ENCODE results near the gene GRIP2. TPM values are rescaled to one million over a fixed set of nuclear protein-coding genes. Genes with fewer than 3 reads are reported as not detected.

GRIP2 gene
- total and polyA plus RNA-seq, 2 donors = 0.91 to 6.9 TPM

DNA sequence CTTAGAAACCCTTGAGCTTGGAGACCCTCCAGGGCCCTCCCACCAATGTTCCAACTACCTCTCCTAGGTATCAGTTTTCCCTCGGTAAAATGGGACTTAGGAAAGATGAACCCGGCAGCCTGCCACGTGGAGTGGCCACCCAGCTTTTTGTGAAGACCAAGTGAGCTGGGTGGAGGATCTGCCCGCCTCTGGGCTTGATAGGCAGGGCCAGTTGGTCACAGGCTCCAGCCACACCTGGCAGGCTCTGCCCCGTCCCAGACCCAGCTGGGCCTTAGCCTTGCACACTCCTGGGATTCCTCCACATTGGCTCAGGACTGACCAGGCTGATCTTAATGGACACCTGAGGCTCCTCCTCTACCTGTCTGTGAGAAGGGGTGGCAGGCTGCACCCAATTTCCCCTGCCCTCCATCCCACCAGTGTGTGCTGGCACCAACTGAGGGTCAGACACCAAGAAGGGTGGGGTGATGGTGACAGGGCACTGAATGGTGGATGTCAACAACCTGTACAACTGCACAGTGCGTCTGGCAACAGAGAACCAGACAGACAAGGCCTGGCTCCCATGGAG lies 761 bp upstream of the GRIP2 start:
- H3K36me3 ChIP-seq (ENCODE audit: insufficient read depth) = no peaks in the 10 kb centered on the region
- no peak overlapping the region for H3K27ac ChIP-seq (ENCODE audit: low read depth)
- no peak for DNase-seq (ENCODE audit: extremely low spot score)
- H3K4me1 ChIP-seq (ENCODE audit: insufficient read depth) = no peaks in the 10 kb centered on the region
- WGBS = 85% methylated on average over 6 of the region's 6 CpGs
- H3K4me3 ChIP-seq (ENCODE audit: low read depth, low read length) = no peak overlapping the region

DNA sequence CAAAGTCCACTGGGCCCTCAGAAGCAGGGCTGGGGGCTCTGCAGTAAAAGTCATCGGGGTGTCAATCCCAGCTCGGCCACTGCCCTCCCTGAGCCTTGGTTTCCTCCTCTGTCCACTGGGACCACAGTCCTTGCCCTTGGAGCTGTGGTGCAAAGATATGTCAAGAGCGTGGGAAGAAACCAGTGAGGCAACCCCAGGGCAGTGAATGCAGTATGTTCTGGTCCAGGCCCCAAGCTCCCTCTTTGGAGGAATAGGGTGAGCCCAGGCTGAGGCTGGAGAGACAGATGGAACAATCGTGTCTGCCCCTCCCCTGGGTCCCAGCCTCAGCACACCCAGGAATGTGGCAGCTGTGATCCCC lies 779 bp downstream of the GRIP2 start:
- no peak overlapping the region for H3K27ac ChIP-seq (ENCODE audit: low read depth)
- no peak for DNase-seq (ENCODE audit: extremely low spot score)
- no peak overlapping the region for H3K4me3 ChIP-seq (ENCODE audit: low read depth, low read length)
- H3K36me3 ChIP-seq (ENCODE audit: insufficient read depth) = no peaks in the 10 kb centered on the region
- WGBS = 89% methylated on average over 4 of the region's 4 CpGs
- H3K4me1 ChIP-seq (ENCODE audit: insufficient read depth) = no peaks in the 10 kb centered on the region

DNA sequence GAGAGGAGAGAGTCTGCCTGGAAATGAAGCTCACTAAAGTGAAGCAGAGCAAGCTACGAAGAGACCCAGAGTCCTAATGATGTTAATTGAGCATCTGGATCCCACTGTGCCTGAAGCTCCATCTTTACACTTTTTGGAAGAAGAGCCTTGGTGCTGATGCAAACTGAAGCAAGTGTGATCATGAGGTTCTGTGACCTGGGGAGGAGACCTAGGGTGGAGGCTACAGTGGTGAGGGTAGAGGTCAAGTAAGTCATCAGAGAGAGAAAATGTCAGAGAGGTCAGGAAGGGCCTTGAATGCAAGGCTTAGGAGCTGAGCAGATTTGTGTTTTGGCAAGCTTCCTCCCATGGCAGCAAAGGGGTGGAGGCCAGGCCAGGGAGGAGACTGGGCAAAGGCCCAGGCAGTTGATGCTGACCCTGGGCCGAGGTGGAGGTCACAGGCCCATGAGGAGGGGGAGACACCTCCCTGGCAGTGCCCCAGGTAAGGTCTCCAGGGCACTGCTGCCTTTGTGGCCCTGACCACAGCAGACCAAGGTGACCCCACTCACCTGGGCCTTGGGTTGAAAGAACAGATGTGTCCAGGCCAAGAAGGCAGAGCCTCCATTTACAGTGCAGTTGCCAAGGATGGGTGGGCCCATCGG lies 1.6 kb downstream of the GRIP2 start:
- Histone ChIP-seq H3K4me1 (ENCODE audit: insufficient read depth) (no peaks in the 10 kb centered on the region), H3K36me3 (ENCODE audit: insufficient read depth) (no peaks in the 10 kb centered on the region), H3K27ac (ENCODE audit: low read depth) (no peak overlapping the region), H3K4me3 (ENCODE audit: low read depth, low read length) (no peak overlapping the region)
- 80% methylated on average over 3 of the region's 3 CpGs for WGBS
- DNase-seq (ENCODE audit: extremely low spot score) = no peak

DNA sequence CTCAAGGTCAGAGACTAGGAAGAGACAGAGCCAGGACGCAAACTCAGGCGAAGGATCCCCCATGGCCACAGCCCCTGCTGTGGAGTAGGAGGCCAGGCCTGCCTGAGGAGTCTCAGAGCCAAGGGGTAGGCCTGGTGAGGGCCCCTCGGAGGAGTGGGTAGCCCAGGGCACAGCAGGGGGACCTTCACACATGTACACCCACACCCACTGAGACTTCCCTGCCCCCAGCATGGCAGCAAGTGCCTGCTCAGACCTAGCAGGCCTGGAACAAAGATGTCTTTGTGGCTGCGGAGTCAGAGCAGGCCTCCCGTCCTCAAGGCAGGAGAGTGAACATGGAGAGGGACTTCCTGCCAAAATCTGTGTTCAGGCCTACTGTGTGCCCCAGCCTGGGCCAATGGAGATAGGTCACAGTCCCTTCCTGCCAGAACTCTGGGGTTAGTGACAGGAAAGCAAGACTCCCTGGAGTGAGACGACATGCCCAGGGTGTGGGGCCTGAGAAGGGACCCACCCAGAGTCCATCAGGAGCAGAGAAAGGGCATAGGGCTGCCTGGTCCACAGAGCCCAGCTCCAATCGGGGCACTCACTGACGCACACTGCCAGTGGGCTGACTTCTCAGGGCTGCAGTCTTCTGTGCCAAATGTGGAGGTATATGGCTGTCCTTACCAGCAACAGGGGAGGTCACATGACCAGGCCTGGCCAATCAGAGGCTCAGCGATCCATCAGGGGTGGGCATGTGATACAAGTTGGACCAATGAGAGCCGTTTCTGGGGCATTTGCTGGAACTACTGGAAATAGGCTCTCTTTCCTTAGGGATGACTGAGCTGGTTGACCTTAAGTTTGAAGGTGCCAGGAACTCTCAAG lies 2.3 kb downstream of the GRIP2 start:
- Histone ChIP-seq H3K27ac (ENCODE audit: low read depth) (no peak overlapping the region), H3K36me3 (ENCODE audit: insufficient read depth) (no peaks in the 10 kb centered on the region), H3K4me1 (ENCODE audit: insufficient read depth) (no peaks in the 10 kb centered on the region), H3K4me3 (ENCODE audit: low read depth, low read length) (no peak overlapping the region)
- 92% methylated on average over 10 of the region's 10 CpGs for WGBS
- no peak for DNase-seq (ENCODE audit: extremely low spot score)

DNA sequence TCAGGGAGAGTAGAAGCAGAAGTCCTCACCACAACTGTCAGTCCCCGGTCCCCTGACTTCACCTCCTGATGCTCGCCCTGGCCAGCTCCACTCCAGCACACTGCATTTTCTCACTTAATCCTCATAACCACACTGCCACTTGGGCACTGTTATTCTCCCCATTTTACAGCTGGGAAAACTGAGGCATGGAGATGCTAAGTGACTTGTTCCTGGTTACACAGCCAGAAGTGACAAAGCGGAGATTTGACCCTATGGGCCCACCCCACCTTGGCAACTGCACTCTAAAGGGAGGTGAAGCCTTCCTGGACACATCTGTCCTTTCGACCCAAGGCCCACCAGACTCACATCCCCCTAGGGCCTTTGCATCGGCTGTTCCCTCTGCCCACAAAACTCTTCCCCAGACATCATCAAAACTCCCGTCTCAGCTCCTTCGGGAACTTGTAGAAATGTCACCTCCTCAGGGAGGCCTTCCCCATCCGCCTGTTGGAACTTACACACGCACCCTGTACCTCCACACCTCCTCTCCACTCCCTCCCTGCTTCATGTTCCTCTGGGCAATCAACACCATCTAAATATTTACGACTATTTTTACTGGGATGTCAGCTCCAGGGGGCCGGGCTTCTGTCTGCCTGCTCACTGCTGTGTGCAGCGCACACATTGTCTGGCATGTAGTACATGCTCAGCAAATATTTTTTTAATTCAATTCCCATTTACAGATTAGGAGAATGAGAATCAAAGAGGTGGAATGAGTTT lies 3.1 kb downstream of the GRIP2 start:
- no peak overlapping the region for H3K4me3 ChIP-seq (ENCODE audit: low read depth, low read length)
- no peak overlapping the region for H3K27ac ChIP-seq (ENCODE audit: low read depth)
- no peak for DNase-seq (ENCODE audit: extremely low spot score)
- no peaks in the 10 kb centered on the region for H3K4me1 ChIP-seq (ENCODE audit: insufficient read depth)
- H3K36me3 ChIP-seq (ENCODE audit: insufficient read depth) = no peaks in the 10 kb centered on the region
- WGBS = 89% methylated on average over 12 of the region's 12 CpGs

DNA sequence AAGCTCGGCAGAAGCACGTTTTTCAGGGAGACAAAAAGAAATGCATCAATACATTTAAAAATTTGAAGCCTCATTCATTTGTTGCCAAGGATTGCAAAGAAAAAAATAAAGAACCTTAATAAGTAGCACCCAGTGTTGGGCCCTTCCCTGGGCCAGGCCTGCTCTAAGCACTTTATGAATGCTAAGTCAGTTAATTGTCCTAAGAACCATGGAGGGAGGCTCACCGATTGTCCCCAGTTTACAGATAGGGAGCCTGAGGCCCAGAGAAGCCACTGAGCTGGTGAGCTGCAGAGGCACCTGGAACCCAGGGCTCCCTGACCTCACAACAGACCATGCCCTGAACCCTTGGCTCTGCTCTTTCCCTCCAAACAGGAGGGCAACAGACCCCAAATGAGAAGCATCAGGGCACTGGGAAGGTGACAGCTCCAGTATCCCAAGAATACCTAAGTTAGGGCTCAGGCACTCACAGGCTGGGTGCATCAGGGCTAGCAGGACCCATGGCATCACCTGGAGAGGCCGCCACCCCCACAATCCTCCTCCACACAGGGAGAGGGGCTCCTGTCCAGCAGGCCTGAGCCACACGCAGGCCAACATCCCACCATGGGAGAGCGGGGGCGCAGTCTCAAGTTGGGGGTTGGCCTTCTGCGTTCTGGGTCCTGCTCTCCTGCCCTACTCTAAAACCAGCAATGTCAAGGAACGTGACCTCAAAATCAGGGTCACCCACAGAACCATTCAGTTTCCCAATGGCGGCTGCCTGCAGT lies 3.9 kb downstream of the GRIP2 start:
- WGBS = 91% methylated on average over 10 of the region's 10 CpGs
- no peak overlapping the region for H3K27ac ChIP-seq (ENCODE audit: low read depth)

DNA sequence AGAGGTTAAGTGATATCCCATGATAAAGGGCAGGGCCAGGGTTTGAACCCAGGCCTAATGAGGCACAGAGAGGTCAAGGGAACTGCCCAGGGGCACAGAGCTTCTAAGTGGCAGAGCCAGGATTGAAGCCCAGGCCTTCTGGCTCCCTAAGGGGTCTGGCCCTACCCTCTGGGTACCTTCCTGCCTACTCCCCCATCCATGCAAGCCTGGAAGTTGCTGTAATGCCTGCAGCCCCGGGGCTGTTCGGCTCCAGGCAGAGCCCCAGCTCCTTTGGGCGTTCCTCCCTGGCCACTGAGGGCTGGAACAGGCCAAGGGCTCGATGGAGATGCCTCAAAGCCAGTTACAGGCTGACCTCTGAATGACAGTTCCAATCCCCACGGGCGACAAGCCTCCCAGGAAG lies 4.5 kb downstream of the GRIP2 start:
- Histone ChIP-seq H3K4me1 (ENCODE audit: insufficient read depth) (no peaks in the 10 kb centered on the region), H3K4me3 (ENCODE audit: low read depth, low read length) (no peak overlapping the region)
- 79% methylated on average over 6 of the region's 6 CpGs for WGBS

More for the DNA sequence above, 3.9 kb downstream of the GRIP2 start:
- H3K36me3 ChIP-seq (ENCODE audit: insufficient read depth) = no peaks in the 10 kb centered on the region
- H3K4me1 ChIP-seq (ENCODE audit: insufficient read depth) = no peaks in the 10 kb centered on the region
- H3K4me3 ChIP-seq (ENCODE audit: low read depth, low read length) = no peak overlapping the region
- DNase-seq (ENCODE audit: extremely low spot score) = no peak

DNA sequence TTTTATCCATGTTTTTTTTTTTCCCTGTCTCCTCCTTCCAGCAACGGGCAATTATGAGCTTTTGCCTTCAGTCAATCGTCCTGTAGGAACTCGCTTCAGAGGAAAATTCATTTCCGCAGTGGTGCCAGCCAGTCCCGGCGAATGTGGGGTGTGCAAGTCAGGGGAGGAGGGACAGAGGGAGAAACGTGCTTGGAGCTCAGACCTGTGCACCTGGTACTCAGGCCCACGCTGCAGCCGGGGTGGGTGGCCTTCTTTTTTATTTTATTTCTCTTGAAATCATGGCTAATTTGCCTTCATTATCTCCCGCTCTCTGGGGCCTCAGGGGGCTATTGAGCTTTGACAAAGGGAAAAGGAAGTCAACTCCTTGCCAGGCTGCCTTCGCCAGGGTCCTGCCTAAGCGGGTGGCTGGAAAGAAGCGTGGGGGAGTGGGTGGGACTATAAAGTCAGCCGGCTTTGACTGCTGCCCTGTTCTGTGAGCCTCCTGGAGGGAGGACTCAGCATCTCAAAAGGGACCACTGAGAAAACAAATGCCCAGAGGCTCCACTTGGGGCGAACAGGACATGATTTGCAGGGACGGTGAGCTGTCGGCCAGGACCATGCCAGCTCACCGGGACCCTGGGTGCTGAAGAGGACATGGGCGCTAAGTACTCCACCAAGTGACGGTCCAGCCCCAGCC lies 5.5 kb downstream of the GRIP2 start:
- 53% methylated on average over 20 of the region's 20 CpGs for WGBS
- H3K27ac ChIP-seq (ENCODE audit: low read depth) = no peak overlapping the region
- DNase-seq (ENCODE audit: extremely low spot score) = no peak
- H3K4me3 ChIP-seq (ENCODE audit: low read depth, low read length) = no peak overlapping the region
- no peaks in the 10 kb centered on the region for H3K36me3 ChIP-seq (ENCODE audit: insufficient read depth)
- H3K4me1 ChIP-seq (ENCODE audit: insufficient read depth) = no peaks in the 10 kb centered on the region

More for the DNA sequence above, 4.5 kb downstream of the GRIP2 start:
- no peak for DNase-seq (ENCODE audit: extremely low spot score)
- no peaks in the 10 kb centered on the region for H3K36me3 ChIP-seq (ENCODE audit: insufficient read depth)
- no peak overlapping the region for H3K27ac ChIP-seq (ENCODE audit: low read depth)

DNA sequence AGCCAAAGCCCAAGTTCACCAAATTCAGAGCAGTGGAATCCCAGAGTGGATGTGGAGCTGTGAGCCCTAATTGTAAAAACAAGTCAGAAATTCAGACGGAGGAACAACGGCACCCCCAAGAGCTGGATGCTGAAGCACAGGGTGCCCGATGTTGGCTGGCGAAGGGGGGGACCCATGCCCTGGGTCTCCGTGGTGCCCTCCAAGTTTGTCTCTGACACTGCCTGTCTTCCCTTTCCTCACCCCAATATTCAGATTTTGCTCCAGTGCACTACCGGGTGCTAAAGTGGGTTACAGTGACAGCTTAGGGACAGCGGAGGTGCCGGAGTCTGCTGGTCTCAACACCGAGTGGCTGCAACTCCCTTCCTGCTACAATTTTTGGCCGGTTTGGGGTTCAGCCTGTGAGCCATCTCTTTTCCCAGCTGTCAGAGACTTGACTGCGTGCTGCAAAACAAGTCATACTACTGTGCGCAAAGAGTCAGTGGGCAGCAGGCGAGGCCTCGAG lies 6.6 kb downstream of the GRIP2 start:
- WGBS = 66% methylated on average over 14 of the region's 14 CpGs
- Histone ChIP-seq H3K4me3 (ENCODE audit: low read depth, low read length) (no peak overlapping the region), H3K36me3 (ENCODE audit: insufficient read depth) (no peaks in the 10 kb centered on the region), H3K4me1 (ENCODE audit: insufficient read depth) (no peaks in the 10 kb centered on the region), H3K27ac (ENCODE audit: low read depth) (no peak overlapping the region)
- DNase-seq (ENCODE audit: extremely low spot score) = no peak

DNA sequence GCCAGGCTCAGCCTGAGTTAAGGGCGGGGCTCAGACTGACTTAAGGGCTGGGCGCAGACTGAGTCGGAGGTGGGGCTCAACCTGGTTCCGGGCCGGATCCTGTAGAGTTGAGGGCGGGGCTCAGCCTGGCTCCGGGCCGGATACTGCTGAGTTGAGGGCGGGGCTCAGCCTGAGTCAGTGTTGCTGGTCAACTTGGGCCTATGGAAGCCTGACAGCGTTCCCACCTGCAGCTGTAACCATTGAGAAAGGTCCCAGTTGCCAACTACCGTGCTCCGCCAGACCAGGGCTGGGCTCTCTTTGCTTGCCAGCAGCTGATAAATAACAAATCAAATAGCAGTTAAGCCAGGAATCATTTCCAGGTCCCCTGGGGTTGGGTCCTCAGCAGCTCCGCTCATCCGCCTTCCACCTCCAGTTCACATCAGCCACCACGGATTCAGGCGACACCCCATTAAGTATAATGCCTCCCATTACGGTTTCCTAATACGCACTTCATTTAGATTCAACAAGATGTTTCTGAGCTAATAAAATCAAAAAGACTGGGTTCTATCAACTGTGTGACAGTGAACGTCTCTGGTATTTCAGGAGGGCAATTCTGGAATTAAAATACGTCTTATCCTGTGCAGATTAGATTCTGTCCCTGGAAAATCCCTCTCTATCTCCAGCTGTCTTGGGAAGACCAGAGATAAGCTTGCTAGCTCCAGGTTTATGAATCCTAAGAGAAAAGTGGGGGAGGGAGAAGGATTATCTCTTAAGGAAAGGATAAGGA lies 7.3 kb downstream of the GRIP2 start:
- DNase-seq (ENCODE audit: extremely low spot score) = no peak
- Histone ChIP-seq H3K36me3 (ENCODE audit: insufficient read depth) (no peaks in the 10 kb centered on the region), H3K4me1 (ENCODE audit: insufficient read depth) (no peaks in the 10 kb centered on the region), H3K4me3 (ENCODE audit: low read depth, low read length) (no peak overlapping the region), H3K27ac (ENCODE audit: low read depth) (no peak overlapping the region)
- WGBS = 38% methylated on average over 20 of the region's 20 CpGs

DNA sequence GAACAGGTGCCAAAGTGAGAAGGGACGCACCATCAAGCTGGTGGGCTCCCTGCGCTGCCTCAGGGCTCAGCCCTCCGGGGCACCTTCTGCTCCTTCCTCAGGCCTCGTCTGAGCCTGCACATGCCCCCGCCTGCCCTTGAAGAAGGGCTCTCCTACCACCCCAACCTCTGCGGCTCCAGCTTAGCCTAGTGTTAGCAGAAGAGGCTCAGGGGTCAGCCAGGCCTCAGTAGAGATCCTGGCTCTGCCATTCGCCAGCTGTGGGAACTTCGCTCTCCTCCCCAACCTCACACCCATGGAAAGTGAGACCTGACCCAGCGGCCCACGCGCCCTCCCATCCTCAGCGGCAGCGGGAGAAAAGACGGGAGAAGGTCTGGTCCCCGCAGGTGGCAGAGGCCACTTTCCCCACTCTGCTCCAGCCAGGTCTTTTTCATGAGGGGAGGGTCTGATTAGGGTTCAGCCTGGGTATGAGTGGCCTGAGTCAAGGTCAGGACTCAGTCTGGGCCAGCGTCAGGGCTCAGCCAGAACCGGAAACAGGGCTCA lies 8.2 kb downstream of the GRIP2 start:
- Histone ChIP-seq H3K27ac (ENCODE audit: low read depth) (no peak overlapping the region), H3K4me3 (ENCODE audit: low read depth, low read length) (no peak overlapping the region), H3K4me1 (ENCODE audit: insufficient read depth) (no peaks in the 10 kb centered on the region), H3K36me3 (ENCODE audit: insufficient read depth) (no peaks in the 10 kb centered on the region)
- WGBS = 92% methylated on average over 17 of the region's 17 CpGs
- no peak for DNase-seq (ENCODE audit: extremely low spot score)

DNA sequence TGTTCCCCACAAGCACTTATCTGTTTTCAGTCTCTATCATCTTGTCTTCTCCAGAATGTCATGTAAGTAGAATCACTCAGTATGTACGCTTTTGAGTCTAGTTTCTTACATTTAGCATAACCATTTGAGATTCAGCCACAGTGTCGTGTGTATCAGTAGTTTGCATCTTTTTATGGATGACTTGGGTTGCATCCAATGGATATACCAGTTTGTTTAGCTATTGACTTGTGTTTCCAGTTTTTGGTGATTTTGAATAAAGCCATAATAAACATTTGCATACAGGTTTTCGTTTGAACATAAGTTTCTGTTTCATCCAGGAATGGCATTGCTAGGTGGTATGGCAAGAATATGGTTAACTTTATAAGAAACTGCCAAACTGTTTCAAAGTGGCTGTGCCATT lies 12.1 kb downstream of the GRIP2 start:
- H3K36me3 ChIP-seq (ENCODE audit: insufficient read depth) = no peaks in the 10 kb centered on the region
- H3K27ac ChIP-seq (ENCODE audit: low read depth) = no peak overlapping the region
- H3K4me1 ChIP-seq (ENCODE audit: insufficient read depth) = no peaks in the 10 kb centered on the region
- DNase-seq (ENCODE audit: extremely low spot score) = no peak
- WGBS = 72% methylated on average over 3 of the region's 3 CpGs
- H3K4me3 ChIP-seq (ENCODE audit: low read depth, low read length) = no peak overlapping the region
